IMR-90 (cell line): Measurements from ENCODE around the gene ACOT7. TPM values are rescaled to one million over a fixed set of nuclear protein-coding genes. Genes with fewer than 3 reads are reported as not detected.
A peak's percentile ranks its signal among the peaks of the same experiment; 100 is the strongest.

Experiments used
- ATAC-seq: fragments of 200-7000 bp; cut with Tn5 transposase; 2 replicates; pipeline ENCODE4 v1.9.1; 2020; ENCODE audit warnings: low read depth, mild to moderate bottlenecking, moderate library complexity
- BruUV-seq: library from RNA; stranded (reverse); fragments of 400-500 nt; replicated peaks from 2 replicates; lab custom pipeline; 2021; lab: Mats Ljungman, UMichigan
- CTCF ChIA-PET: fragments of 300-600 bp; formaldehyde crosslinking; extraction: SDS; loops from one replicate; lab custom pipeline; 2021; ENCODE audit warnings: antibody characterized with exemption; lab: Yijun Ruan, JAX
- POLR2A ChIA-PET: fragments of 300-600 bp; sonication (Branson Sonifier 250); formaldehyde crosslinking; loops from one replicate; lab custom pipeline; 2022; ENCODE audit warnings: antibody characterized with exemption; ENCODE audit not compliant: unreplicated experiment; lab: Charles Lee
- DNase-seq: peaks from one replicate; pipeline ENCODE4 v3.0.0; 2013
- H2AFZ ChIP-seq: replicated peaks from 2 replicates; pipeline ENCODE3; 2013; ENCODE audit warnings: low read length, mild to moderate bottlenecking; ENCODE audit not compliant: poor library complexity
- H2AK5ac ChIP-seq: 2 replicates; pipeline ENCODE4 v1.6.1; 2013; ENCODE audit warnings: low read depth, low read length, inconsistent platforms
- H2AK9ac ChIP-seq: replicated peaks from 2 replicates; pipeline ENCODE3; 2013; ENCODE audit warnings: mild to moderate bottlenecking, low read depth, low read length, moderate library complexity; ENCODE audit not compliant: poor library complexity
- H2BK120ac ChIP-seq: 2 replicates; pipeline ENCODE4 v1.6.1; 2013; ENCODE audit warnings: low read depth, low read length, inconsistent platforms
- H2BK15ac ChIP-seq: 3 replicates; pipeline ENCODE4 v1.6.1; 2013; ENCODE audit warnings: low read depth, low read length, inconsistent platforms
- H2BK20ac ChIP-seq: 2 replicates; pipeline ENCODE4 v1.6.1; 2013; ENCODE audit warnings: low read depth, mild to moderate bottlenecking, inconsistent platforms, low read length, moderate library complexity
- H2BK5ac ChIP-seq: 2 replicates; pipeline ENCODE4 v1.6.1; 2013; ENCODE audit warnings: mild to moderate bottlenecking, low read depth, low read length, inconsistent platforms; ENCODE audit not compliant: poor library complexity, severe bottlenecking
- H3K14ac ChIP-seq: replicated peaks from 2 replicates; pipeline ENCODE4 v1.6.1; 2013; ENCODE audit warnings: low read depth, low read length, inconsistent platforms
- H3K18ac ChIP-seq: 2 replicates; pipeline ENCODE4 v1.6.1; 2013; ENCODE audit warnings: low read depth, low read length, control low read depth
- H3K23ac ChIP-seq: 2 replicates; pipeline ENCODE4 v1.6.1; 2013; ENCODE audit warnings: low read depth, low read length, inconsistent platforms
- H3K27ac ChIP-seq: 2 replicates; pipeline ENCODE4 v1.5.1; 2013; ENCODE audit warnings: mild to moderate bottlenecking, control low read depth, low read length; ENCODE audit not compliant: insufficient read depth
- H3K27me3 ChIP-seq: 2 replicates; pipeline ENCODE4 v1.6.1; 2013; ENCODE audit warnings: low read length; ENCODE audit not compliant: control insufficient read depth, insufficient read depth
- H3K36me3 ChIP-seq: 2 replicates; pipeline ENCODE4 v1.6.1; 2013; ENCODE audit warnings: low read length, mixed read lengths; ENCODE audit not compliant: control insufficient read depth, insufficient read depth
- H3K4ac ChIP-seq: 2 replicates; pipeline ENCODE4 v1.6.1; 2013; ENCODE audit warnings: low read depth, low read length, inconsistent platforms
- H3K4me1 ChIP-seq: 2 replicates; pipeline ENCODE4 v1.6.1; 2013; ENCODE audit warnings: low read length, mixed read lengths; ENCODE audit not compliant: control insufficient read depth, insufficient read depth
- H3K4me2 ChIP-seq: 2 replicates; pipeline ENCODE4 v1.6.1; 2013; ENCODE audit warnings: low read depth, mild to moderate bottlenecking, control low read depth, low read length, moderate library complexity
- H3K4me3 ChIP-seq: 2 replicates; pipeline ENCODE4 v1.5.1; 2013; ENCODE audit warnings: low read depth, mild to moderate bottlenecking, control low read depth, low read length, moderate library complexity; ENCODE audit not compliant: insufficient read depth
- H3K56ac ChIP-seq: 2 replicates; pipeline ENCODE4 v1.6.1; 2013; ENCODE audit warnings: low read length, inconsistent platforms; ENCODE audit not compliant: insufficient read depth; ENCODE audit errors: extremely low read depth
- H3K79me1 ChIP-seq, 2 experiments: 2 replicates each; pipeline ENCODE4 v1.6.1; 2013; ENCODE audit warnings: low read length in 2 of 2, inconsistent platforms in 1 of 2, low read depth in 1 of 2
- H3K9ac ChIP-seq: 2 replicates; pipeline ENCODE4 v1.6.1; 2013; ENCODE audit warnings: low read depth, low read length, control low read depth
- H3K9me1 ChIP-seq: 2 replicates; pipeline ENCODE4 v1.6.1; 2013; ENCODE audit warnings: low read length, inconsistent platforms; ENCODE audit not compliant: insufficient read depth
- H3K9me3 ChIP-seq: 2 replicates; pipeline ENCODE4 v1.6.1; 2013; ENCODE audit warnings: low read length; ENCODE audit not compliant: control insufficient read depth, insufficient read depth
- H4K20me1 ChIP-seq: 2 replicates; pipeline ENCODE4 v1.6.1; 2013; ENCODE audit warnings: low read length, inconsistent platforms; ENCODE audit not compliant: insufficient read depth
- H4K5ac ChIP-seq: 2 replicates; pipeline ENCODE4 v1.6.1; 2013; ENCODE audit warnings: mild to moderate bottlenecking, low read depth, low read length, control low read depth
- H4K8ac ChIP-seq, 2 experiments: 2 replicates each; pipeline ENCODE4 v1.6.1; 2013; ENCODE audit warnings: low read depth in 2 of 2, low read length in 2 of 2, control low read depth in 1 of 2, inconsistent platforms in 1 of 2
- H4K91ac ChIP-seq: 2 replicates; pipeline ENCODE4 v1.6.1; 2013; ENCODE audit warnings: low read depth, low read length, inconsistent platforms; ENCODE audit not compliant: insufficient read depth
- CTCF ChIP-seq: conservative IDR thresholded peaks from 2 replicates; pipeline ENCODE4 v1.5.1; 2012; ENCODE audit warnings: mild to moderate bottlenecking, low read depth, low read length, improper control_type of control experiment
- ELK1 ChIP-seq: fragments of 150-350 bp; IDR thresholded peaks from 2 replicates; pipeline ENCODE4 v1.6.1; 2016; ENCODE audit warnings: low read depth, mild to moderate bottlenecking, low read length, moderate library complexity, borderline replicate concordance
- MAZ ChIP-seq: IDR thresholded peaks from 2 replicates; pipeline ENCODE4 v1.6.1; 2012; ENCODE audit warnings: low read depth, mild to moderate bottlenecking, low read length, improper control_type of control experiment, moderate library complexity, borderline replicate concordance
- WGBS, 2 experiments: methylation state at CpG; one replicate each; pipeline versions ENCODE4 v1.1.5 to v1.1.7; 2013; ENCODE audit warnings: missing lambda C conversion rate in 2 of 2; ENCODE audit not compliant: insufficient read length in 1 of 2; ENCODE audit errors: extremely low coverage in 2 of 2; 5-methylcytosine and 5-hydroxymethylcytosine counted together
- dilution Hi-C: fragments of 300-500 bp; cut with HindIII; formaldehyde crosslinking; loops from one replicate; pipeline ENCODE4 v1.14.3; 2018; ENCODE audit warnings: low sequenced_read_pairs; ENCODE audit not compliant: unreplicated experiment
- in situ Hi-C: fragments of 300-500 bp; cut with MboI; formaldehyde crosslinking; loops from 3 replicates; pipeline ENCODE4 v1.14.3; 2019; ENCODE audit warnings: low sequenced_read_pairs, inconsistent platforms, mixed read lengths
- intact Hi-C: fragments of 100-400 bp; cut with micrococcal nuclease; formaldehyde crosslinking; loops from 2 replicates; pipeline ENCODE4 v1.10.0; 2022
- polyA plus RNA-seq, 3 experiments: library from polyadenylated mRNA; depleted of rRNA; stranded (reverse); fragments of >200 nt; gene quantifications; 2 replicates each; pipeline ENCODE4 v1.2.3, GENCODE V29; 2012; ENCODE audit warnings: low replicate concordance in 1 of 3
- total RNA-seq: library from RNA; depleted of rRNA; stranded (reverse); fragments of >200 nt; gene quantifications from 2 replicates; pipeline ENCODE4 v1.2.3, GENCODE V29; 2012

Gene ACOT7
- total and polyA plus RNA-seq, 2 of the 4 experiments (the other 2 are of a cell fraction), result 51.6 to 242 TPM

GRCh38 chr1:6358757-6359201, 34.8 kb downstream of the ACOT7 start:
- peak overlapping the region; percentile 56; the same call in 1 of the 2 replicates for H2AK5ac ChIP-seq
- peak overlapping the region; percentile 32 for H4K5ac ChIP-seq
- H2BK120ac ChIP-seq, result 0 out of 2 replicates have a peak overlapping the region, but pooled peaks have one; percentile 2
- peak overlapping the region; percentile 38 for H2BK5ac ChIP-seq
- H3K9me3 ChIP-seq, result no peaks in the 10 kb centered on the region
- H3K36me3 ChIP-seq, result no peaks in the 10 kb centered on the region
- peak overlapping the region; percentile 37 for H3K4ac ChIP-seq
- H3K18ac ChIP-seq, result peak overlapping the region; percentile 40; the same call in 1 of the 2 replicates
- H4K8ac ChIP-seq, result peak overlapping the region; percentile 47 to 83; a peak in 2 of 4 replicates
- TF ChIP-seq CTCF (0 out of 2 replicates have a peak, but pooled peaks have one; percentile 9), MAZ (0 out of 2 replicates have a peak, but pooled peaks have one; percentile 35), ELK1 (no peak)
- H3K9me1 ChIP-seq, result peaks cover 21% of the 10 kb centered on the region
- H2BK15ac ChIP-seq, result 0 out of 3 replicates have a peak overlapping the region, but pooled peaks have one; percentile 43
- H2BK20ac ChIP-seq, result peak overlapping the region; percentile 46; the same call in 1 of the 2 replicates
- DNase-seq, result peak; percentile 86
- dilution Hi-C loops, result no loop called here
- H3K4me1 ChIP-seq, result peaks cover 26% of the 10 kb centered on the region
- peak overlapping the region; percentile 38 for H2AK9ac ChIP-seq
- H2AFZ ChIP-seq, result peak overlapping the region; percentile 85
- H3K14ac ChIP-seq, result 0 out of 2 replicates have a peak overlapping the region, but pooled peaks have one; percentile 36
- peak; percentile 71 for ATAC-seq
- peak overlapping the region; percentile 4; the same call in 1 of the 2 replicates for H3K9ac ChIP-seq
- no peaks in the 10 kb centered on the region for H3K27me3 ChIP-seq
- CTCF ChIA-PET, result interaction anchor here (0.5 to 1.0 kb wide), 3 partner anchors 10 to 333 kb away, joined by 3 to 4 read pairs (median 3); no protein-coding TSS in a partner anchor
- H4K20me1 ChIP-seq, result peaks cover 6% of the 10 kb centered on the region; the same call in 1 of the 2 replicates
- peak overlapping the region; percentile 54; the same call in 1 of the 2 replicates for H4K91ac ChIP-seq
- BruUV-seq, result no TSS peak
- H3K27ac ChIP-seq, result peak overlapping the region; percentile 72; the same call in 1 of the 2 replicates
- peaks cover 37 to 58% of the 10 kb centered on the region in 2 experiments for H3K79me1 ChIP-seq
- in situ Hi-C loops, result no loop called here
- POLR2A ChIA-PET, result no interaction called here
- H3K4me2 ChIP-seq, result peak overlapping the region; percentile 21
- intact Hi-C loops, result loop anchor here (2.0 kb wide), 1 partner anchor 54 kb away; no protein-coding TSS in a partner anchor
- H3K56ac ChIP-seq, result no peak overlapping the region
- H3K4me3 ChIP-seq, result no peak overlapping the region
- peak overlapping the region; percentile 59; the same call in 1 of the 2 replicates for H3K23ac ChIP-seq
- WGBS, 2 experiments, result 46% methylated on average over 3 of the region's 10 CpGs; no CpG with 5 or more reads in 1 of the 2 experiments
